Neuronal stem cell (in vitro differentiated cells): ENCODE measurements around the gene TMEM134.

Experiments
- DNase-seq: peaks from one replicate; pipeline ENCODE4 v3.0.0-alpha.2; 2013; ENCODE audit warnings: low spot score
- H2AFZ ChIP-seq: one replicate; pipeline ENCODE4 v1.6.1; 2013; ENCODE audit warnings: mild to moderate bottlenecking, low read length, inconsistent platforms
- H2AK5ac ChIP-seq: 2 replicates; pipeline ENCODE4 v1.6.1; 2013; ENCODE audit warnings: low read depth, mild to moderate bottlenecking, inconsistent platforms, low read length, moderate library complexity, mixed read lengths
- H2BK120ac ChIP-seq: 2 replicates; pipeline ENCODE4 v1.6.1; 2013; ENCODE audit warnings: low read depth, mild to moderate bottlenecking, inconsistent platforms, low read length, moderate library complexity, mixed read lengths
- H2BK12ac ChIP-seq: one replicate; pipeline ENCODE4 v1.6.1; 2013; ENCODE audit warnings: low read length, inconsistent platforms
- H2BK15ac ChIP-seq: 2 replicates; pipeline ENCODE4 v1.6.1; 2013; ENCODE audit warnings: mild to moderate bottlenecking, low read length, inconsistent platforms, mixed read lengths
- H2BK5ac ChIP-seq: one replicate; pipeline ENCODE4 v1.6.1; 2013; ENCODE audit warnings: inconsistent platforms, mild to moderate bottlenecking, low read length, moderate library complexity
- H3K14ac ChIP-seq: one replicate; pipeline ENCODE4 v1.6.1; 2013; ENCODE audit warnings: low read length, inconsistent platforms
- H3K18ac ChIP-seq: 2 replicates; pipeline ENCODE4 v1.6.1; 2013; ENCODE audit warnings: low read length, inconsistent platforms
- H3K23ac ChIP-seq: 2 replicates; pipeline ENCODE4 v1.6.1; 2013; ENCODE audit warnings: low read depth, mild to moderate bottlenecking, mixed read lengths, low read length, inconsistent platforms; ENCODE audit not compliant: poor library complexity
- H3K27ac ChIP-seq: replicated peaks from 3 replicates; pipeline ENCODE4 v1.5.1; 2013; ENCODE audit warnings: low read length, inconsistent platforms
- H3K27me3 ChIP-seq, 3 experiments: 2 replicates each; pipeline ENCODE4 v1.6.1; 2013; ENCODE audit warnings: low read length in 3 of 3, mild to moderate bottlenecking in 2 of 3, inconsistent platforms in 1 of 3, low read depth in 1 of 3, mixed read lengths in 1 of 3, moderate library complexity in 1 of 3; ENCODE audit not compliant: control insufficient read depth in 3 of 3, insufficient read depth in 3 of 3
- H3K36me3 ChIP-seq, 2 donors: replicated peaks in 1 of 2; 2 replicates each; pipeline ENCODE4 v1.6.1; 2013; ENCODE audit warnings: low read length in 2 of 2; ENCODE audit not compliant: control insufficient read depth in 2 of 2, insufficient read depth in 2 of 2
- H3K4ac ChIP-seq: 2 replicates; pipeline ENCODE4 v1.6.1; 2013; ENCODE audit warnings: inconsistent platforms, mild to moderate bottlenecking, low read length, moderate library complexity
- H3K4me1 ChIP-seq, 2 donors: 1 replicate in 1 of 2; 2 replicates in 1 of 2; pipeline ENCODE4 v1.6.1; 2013; ENCODE audit warnings: low read length in 2 of 2, low read depth in 1 of 2; ENCODE audit not compliant: control insufficient read depth in 2 of 2, insufficient read depth in 1 of 2
- H3K4me2 ChIP-seq: one replicate; pipeline ENCODE4 v1.6.1; 2013; ENCODE audit warnings: mild to moderate bottlenecking, low read length, inconsistent platforms; ENCODE audit not compliant: insufficient read depth, poor library complexity, severe bottlenecking
- H3K4me3 ChIP-seq, 2 donors: 2 replicates each; pipeline ENCODE4 v1.5.1; 2013; ENCODE audit warnings: low read length in 2 of 2, mild to moderate bottlenecking in 2 of 2, inconsistent platforms in 1 of 2, moderate library complexity in 1 of 2
- H3K79me1 ChIP-seq: one replicate; pipeline ENCODE4 v1.6.1; 2013; ENCODE audit warnings: low read depth, mild to moderate bottlenecking, inconsistent platforms, low read length, moderate library complexity
- H3K9ac ChIP-seq: one replicate; pipeline ENCODE4 v1.6.1; 2013; ENCODE audit warnings: mild to moderate bottlenecking, low read depth, low read length, inconsistent platforms; ENCODE audit not compliant: poor library complexity
- H3K9me3 ChIP-seq, 2 donors: replicated peaks in 1 of 2; 2 replicates each; pipeline versions ENCODE3 to v1.6.1; 2013; ENCODE audit warnings: low read length in 2 of 2, mild to moderate bottlenecking in 2 of 2, inconsistent platforms in 1 of 2, low read depth in 1 of 2, mixed read lengths in 1 of 2, moderate library complexity in 1 of 2; ENCODE audit not compliant: control insufficient read depth in 2 of 2, insufficient read depth in 1 of 2
- H4K8ac ChIP-seq: one replicate; pipeline ENCODE4 v1.6.1; 2013; ENCODE audit warnings: low read depth, mild to moderate bottlenecking, inconsistent platforms, low read length, moderate library complexity
- H4K91ac ChIP-seq: one replicate; pipeline ENCODE4 v1.6.1; 2013; ENCODE audit warnings: low read length, low read depth, mild to moderate bottlenecking, inconsistent platforms; ENCODE audit not compliant: poor library complexity
- WGBS, 2 donors: extraction: QIAGEN DNeasy Blood & Tissue Kit; methylation state at CpG; one replicate each; pipeline ENCODE4 v1.1.7; 2013; ENCODE audit warnings: missing lambda C conversion rate in 2 of 2, mixed read lengths in 1 of 2; ENCODE audit not compliant: insufficient read length in 2 of 2, insufficient replicate concordance in 1 of 2; ENCODE audit errors: extremely low coverage in 2 of 2; 5-methylcytosine and 5-hydroxymethylcytosine counted together

The TMEM134 gene

GRCh38 chr11:67437082-67437808 is 31.8 kb downstream of the TMEM134 start, which contains the start of gene PTPRCAP:
Gene PTPRCAP (minus strand): TSS chr11:67437682. CDS start chr11:67437619, 63 bp downstream.
- no CpG with 5 or more reads among the region's 26 CpGs for WGBS, 2 donors
- Histone ChIP-seq H2BK15ac (no peak within 1 kb of the TSS), H3K4ac (no peak within 1 kb of the TSS), H3K23ac (peak within 1 kb of the TSS; percentile 65), H2AK5ac (no peak within 1 kb of the TSS), H3K36me3 (peaks cover 41 to 83% of the 10 kb centered on the region in 2 donors), H3K9ac (no peak within 1 kb of the TSS), H2AFZ (no peak within 1 kb of the TSS), H2BK12ac (no peak within 1 kb of the TSS), H3K4me1 (no peaks in the 10 kb centered on the region), H3K4me2 (no peak within 1 kb of the TSS), H4K8ac (peak within 1 kb of the TSS; percentile 43), H2BK5ac (no peak within 1 kb of the TSS), H3K27me3 (peaks cover 0 to 1% (median 0%) of the 10 kb centered on the region in 3 experiments), H3K79me1 (peaks cover 5% of the 10 kb centered on the region), H3K9me3 (no peaks in the 10 kb centered on the region), H3K4me3 (peak within 1 kb of the TSS in 1 of 2 donors; percentile 15), H3K27ac (no peak within 1 kb of the TSS), H4K91ac (no peak within 1 kb of the TSS), H2BK120ac (no peak within 1 kb of the TSS), H3K14ac (no peak within 1 kb of the TSS), H3K18ac (no peak within 1 kb of the TSS)
- no peak for DNase-seq

GRCh38 chr11:67436459-67437081 is 32.5 kb downstream of the TMEM134 start:
- Histone ChIP-seq H3K79me1 (peaks cover 2% of the 10 kb centered on the region), H3K9ac (no peak overlapping the region), H4K8ac (no peak overlapping the region), H2AK5ac (no peak overlapping the region), H2BK12ac (no peak overlapping the region), H3K4me1 (no peaks in the 10 kb centered on the region), H3K14ac (no peak overlapping the region), H3K9me3 (no peaks in the 10 kb centered on the region), H2BK15ac (no peak overlapping the region), H3K4me3 (peak overlapping the region in 1 of 2 donors; percentile 15), H3K18ac (no peak overlapping the region), H3K36me3 (peaks cover 38 to 83% of the 10 kb centered on the region in 2 donors), H3K27me3 (peaks cover 0 to 1% (median 0%) of the 10 kb centered on the region in 3 experiments), H3K27ac (no peak overlapping the region), H3K23ac (no peak overlapping the region), H4K91ac (no peak overlapping the region), H2BK120ac (no peak overlapping the region), H2BK5ac (no peak overlapping the region), H3K4me2 (no peak overlapping the region), H2AFZ (no peak overlapping the region), H3K4ac (no peak overlapping the region)
- no CpG with 5 or more reads among the region's 6 CpGs for WGBS, 2 donors
- no peak for DNase-seq

GRCh38 chr11:67435727-67436458 is 33.2 kb downstream of the TMEM134 start:
- peaks cover 38 to 82% of the 10 kb centered on the region in 2 donors for H3K36me3 ChIP-seq

More at GRCh38 chr11:67435727-67436458, 33.2 kb downstream of the TMEM134 start:
- Histone ChIP-seq H2BK12ac (no peak overlapping the region), H3K14ac (no peak overlapping the region), H4K8ac (no peak overlapping the region), H3K18ac (no peak overlapping the region), H3K9me3 (no peaks in the 10 kb centered on the region), H3K4me3 (peak overlapping the region in 1 of 2 donors; percentile 6), H2BK5ac (no peak overlapping the region), H3K27me3 (peaks cover 0 to 1% (median 0%) of the 10 kb centered on the region in 3 experiments), H3K9ac (peak overlapping the region; percentile 70), H2AFZ (no peak overlapping the region), H4K91ac (no peak overlapping the region), H3K23ac (peak overlapping the region; percentile 93), H3K79me1 (peaks cover 2% of the 10 kb centered on the region), H3K4ac (no peak overlapping the region), H3K4me2 (no peak overlapping the region), H3K27ac (no peak overlapping the region), H2AK5ac (no peak overlapping the region), H2BK120ac (no peak overlapping the region), H3K4me1 (no peaks in the 10 kb centered on the region), H2BK15ac (no peak overlapping the region)
- DNase-seq = no peak
- WGBS, 2 donors = no CpG with 5 or more reads among the region's 38 CpGs
